HG03342 (cell line): ENCODE data around the gene MRPL22.
"Not testable (repeated sequence)": the region's sequence is repeated elsewhere in the genome, so short reads cannot be mapped to it uniquely, and the experiment has no call there.

Source experiments
- ATAC-seq: cut with Tn5 transposase; IDR thresholded peaks from one replicate; pipeline ENCODE4 v1.9.1; 2021; ENCODE audit warnings: mild to moderate bottlenecking, moderate library complexity; ENCODE audit not compliant: unreplicated experiment

Gene MRPL22

GRCh38 chr5:154939387-154939786, 1.5 kb upstream of the MRPL22 start:
- not testable (repeated sequence) for ATAC-seq

- no peak for ATAC-seq
Observed at GRCh38 chr5:154940375-154940771, 500 bp upstream of the MRPL22 start.

- no peak for ATAC-seq
Observed at GRCh38 chr5:154943527-154943926, 2.7 kb downstream of the MRPL22 start.

- no peak for ATAC-seq
Observed at GRCh38 chr5:154944716-154945115, 3.8 kb downstream of the MRPL22 start.

- ATAC-seq: no peak
Observed at GRCh38 chr5:154945695-154946301, 4.9 kb downstream of the MRPL22 start.

GRCh38 chr5:154947778-154948177, 6.9 kb downstream of the MRPL22 start:
- no peak for ATAC-seq

- ATAC-seq: no peak
Observed at GRCh38 chr5:154948313-154948712, 7.4 kb downstream of the MRPL22 start.

GRCh38 chr5:154949781-154950180, 8.9 kb downstream of the MRPL22 start:
- ATAC-seq: no peak

- no peak for ATAC-seq
Observed at GRCh38 chr5:154956712-154957111, 15.8 kb downstream of the MRPL22 start.

- peak; percentile 98 for ATAC-seq
Observed at GRCh38 chr5:154962494-154962893, 21.6 kb downstream of the MRPL22 start.

GRCh38 chr5:154966081-154966841, 25.4 kb downstream of the MRPL22 start:
- ATAC-seq: no peak

- ATAC-seq: no peak
Observed at GRCh38 chr5:154966874-154967273, 26.0 kb downstream of the MRPL22 start.

- no peak for ATAC-seq
Observed at GRCh38 chr5:154967421-154968024, 26.6 kb downstream of the MRPL22 start.

- no peak for ATAC-seq
Observed at GRCh38 chr5:154968953-154969352, 28.1 kb downstream of the MRPL22 start.

GRCh38 chr5:154970759-154971158, 29.9 kb downstream of the MRPL22 start:
- no peak for ATAC-seq

- no peak for ATAC-seq
Observed at GRCh38 chr5:154971501-154971900, 30.6 kb downstream of the MRPL22 start.

GRCh38 chr5:154972476-154973080, 31.7 kb downstream of the MRPL22 start:
- no peak for ATAC-seq

GRCh38 chr5:154976082-154976481, 35.2 kb downstream of the MRPL22 start:
- ATAC-seq: not testable (repeated sequence)

GRCh38 chr5:154977409-154977808, 36.5 kb downstream of the MRPL22 start:
- no peak for ATAC-seq

GRCh38 chr5:154978294-154978693, 37.4 kb downstream of the MRPL22 start:
- not testable (repeated sequence) for ATAC-seq

GRCh38 chr5:154984946-154985516, 44.2 kb downstream of the MRPL22 start:
- no peak for ATAC-seq
